CD4-positive, alpha-beta T cell treated with Interleukin-4 for 1 hour (primary cell): ENCODE data around the gene FILIP1L.

Experiments
- DNase-seq, 2 donors: peaks; one replicate each; pipeline ENCODE4 v3.0.0-alpha.2; 2020 to 2022

The FILIP1L gene

DNA sequence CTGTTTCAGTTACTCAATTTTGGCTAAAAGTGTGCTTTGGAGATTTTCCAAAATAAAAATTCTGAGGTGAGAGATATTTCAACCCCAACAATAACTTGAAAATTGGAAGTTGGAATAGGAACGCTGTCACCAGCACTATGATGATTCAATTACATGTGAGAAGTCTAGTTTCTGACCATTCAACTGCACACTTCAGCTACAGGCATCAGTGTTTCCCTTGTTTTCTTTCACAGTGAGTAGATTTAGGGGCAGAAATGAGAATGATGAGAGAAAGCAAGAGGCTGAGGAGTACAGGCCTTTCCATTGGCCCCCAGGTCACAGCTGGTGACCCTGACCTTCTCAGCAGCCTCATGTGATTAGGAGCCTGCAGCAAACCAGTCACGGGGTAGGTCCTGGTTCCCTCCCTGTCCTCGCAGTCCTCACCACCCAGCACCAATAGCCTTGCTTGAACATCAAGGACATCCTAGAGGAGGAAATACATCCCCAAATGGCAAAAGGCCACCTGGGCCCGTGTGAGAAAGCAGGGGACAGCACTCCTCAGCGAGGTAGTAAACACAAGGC, 10.0 kb upstream of the FILIP1L start:
- DNase-seq: no peak

GRCh38 chr3:100123112-100123511, 8.8 kb upstream of the FILIP1L start:
- DNase-seq: no peak

DNA sequence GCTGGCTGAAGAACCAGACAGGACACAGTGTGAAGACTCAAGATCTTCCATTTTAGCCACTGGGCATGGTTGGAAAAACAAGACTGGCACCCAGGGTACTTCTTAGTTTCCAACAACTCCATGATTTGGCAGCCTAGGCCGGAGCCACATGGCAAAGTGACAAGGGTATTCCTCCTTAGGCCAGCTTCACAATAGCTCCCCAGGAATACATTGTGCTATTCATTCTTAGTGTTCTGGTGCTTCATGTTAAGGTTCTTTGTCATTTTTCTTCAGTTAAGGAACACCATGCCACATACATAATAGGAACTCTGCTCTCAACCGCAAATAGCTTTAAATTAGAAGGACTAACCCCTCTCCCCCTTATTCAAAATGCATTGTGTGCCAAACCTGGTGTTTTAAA, 8.0 kb upstream of the FILIP1L start:
- no peak for DNase-seq

GRCh38 chr3:100120693-100121092, 6.4 kb upstream of the FILIP1L start:
- no peak for DNase-seq

DNA sequence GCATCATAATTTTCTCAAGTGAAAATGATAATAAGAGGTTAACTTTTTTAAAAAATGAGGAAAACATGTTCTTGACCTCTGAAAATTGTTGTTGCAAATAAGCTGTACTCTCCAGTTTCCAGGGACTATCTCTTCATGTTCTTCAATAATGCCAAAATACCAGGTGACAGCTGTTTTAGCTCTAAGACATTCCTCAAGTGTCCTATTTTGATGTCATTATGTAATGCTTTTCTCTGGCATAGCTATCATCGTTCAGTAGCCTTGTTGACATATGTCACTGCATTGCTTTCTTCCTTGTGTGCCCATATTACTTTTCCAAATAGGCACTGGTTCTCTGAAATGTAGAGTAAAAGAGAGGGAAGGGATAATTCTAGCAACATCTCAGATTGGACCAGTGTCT, 5.7 kb upstream of the FILIP1L start:
- no peak for DNase-seq

DNA sequence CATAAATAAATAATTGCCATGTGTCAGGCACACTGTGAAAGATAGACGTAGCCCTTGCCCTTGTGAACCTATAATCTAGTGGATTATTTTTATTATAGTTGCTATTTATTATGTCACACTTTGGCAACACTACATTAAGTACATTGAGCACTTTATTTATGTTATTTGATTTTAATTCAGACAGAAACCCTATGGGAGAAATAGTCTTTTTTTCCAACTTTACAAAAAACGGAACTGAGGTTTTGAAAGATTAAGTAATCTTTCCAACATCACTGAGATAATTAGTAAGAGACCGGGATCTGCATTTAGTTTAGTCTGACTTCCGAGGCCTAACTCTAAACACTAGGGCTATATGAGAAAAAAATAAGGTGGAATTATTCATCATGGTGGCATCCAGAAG, 2.8 kb upstream of the FILIP1L start:
- DNase-seq: no peak

DNA sequence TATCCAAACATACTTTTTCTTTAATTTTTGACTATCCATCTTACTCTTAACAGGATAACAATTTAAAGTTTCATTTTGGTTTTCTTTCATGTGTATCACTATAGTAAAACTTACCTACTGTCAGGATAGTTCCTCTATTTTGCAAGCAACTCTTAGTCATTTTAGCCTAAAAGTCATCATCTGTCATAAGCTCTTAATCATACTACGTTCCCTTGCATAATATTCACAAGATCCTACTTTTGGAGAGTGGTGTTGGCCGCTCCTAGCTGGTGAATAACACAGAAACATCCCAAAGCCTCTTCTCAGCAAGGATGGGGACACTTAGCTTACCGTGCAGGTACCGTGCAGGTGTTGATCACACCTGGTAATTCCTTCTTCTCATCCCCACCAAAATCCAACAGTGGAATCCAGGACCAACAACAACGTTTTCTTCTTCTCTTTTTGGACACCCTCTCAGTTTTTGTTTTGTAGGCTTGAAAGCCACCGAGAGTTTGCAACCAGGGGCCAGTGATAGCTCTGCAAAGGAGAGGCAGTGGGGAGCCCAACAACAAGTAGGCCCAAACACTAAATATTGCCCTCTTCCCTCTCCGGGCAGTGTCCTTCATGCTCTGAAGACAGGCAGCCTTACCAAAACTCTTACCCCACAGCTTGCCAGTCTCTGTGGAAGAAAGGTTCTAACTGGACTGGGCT, 433 bp downstream of the FILIP1L start:
- no peak for DNase-seq

DNA sequence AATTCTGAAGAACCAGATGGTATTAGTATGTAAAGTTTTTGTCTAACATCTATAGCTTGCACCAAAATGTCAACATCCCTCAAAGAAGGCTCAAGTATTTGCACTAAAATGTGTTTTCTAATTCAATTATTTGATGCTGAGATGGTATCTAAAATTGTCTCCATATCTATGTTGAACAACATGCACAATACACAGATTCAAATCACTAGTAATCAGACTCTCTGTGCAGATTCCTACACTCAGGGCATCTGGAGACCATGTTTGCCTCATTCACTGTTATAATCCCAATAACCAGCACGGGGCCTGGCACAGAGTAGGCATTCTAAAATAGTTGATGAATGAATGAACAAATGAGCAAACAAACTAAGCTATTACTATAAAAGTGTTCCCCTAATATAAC, 2.6 kb downstream of the FILIP1L start:
- no peak for DNase-seq

DNA sequence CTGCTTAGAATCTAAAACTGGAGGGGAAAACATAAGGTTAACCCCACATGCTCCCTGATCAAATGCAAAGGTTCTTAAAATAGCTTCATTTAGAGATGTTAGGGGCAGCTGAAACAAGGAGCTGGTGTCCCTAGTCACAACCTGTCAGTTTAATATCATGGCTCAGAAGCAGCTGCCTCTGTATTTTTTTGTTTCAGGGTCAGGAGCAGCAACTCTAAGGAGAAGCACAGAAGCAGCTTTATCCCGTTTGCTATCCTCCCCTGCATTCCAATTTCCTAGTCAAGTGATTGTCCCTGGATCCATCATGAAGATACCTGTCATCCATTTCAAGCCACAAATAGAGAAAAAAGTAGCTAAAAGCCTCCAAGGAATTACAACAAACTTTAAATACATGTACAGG, 4.1 kb downstream of the FILIP1L start:
- no peak for DNase-seq

- no peak for DNase-seq
Observed at GRCh38 chr3:100108464-100109079, 5.7 kb downstream of the FILIP1L start.

GRCh38 chr3:100107221-100107814, 7.0 kb downstream of the FILIP1L start:
- DNase-seq: no peak

DNA sequence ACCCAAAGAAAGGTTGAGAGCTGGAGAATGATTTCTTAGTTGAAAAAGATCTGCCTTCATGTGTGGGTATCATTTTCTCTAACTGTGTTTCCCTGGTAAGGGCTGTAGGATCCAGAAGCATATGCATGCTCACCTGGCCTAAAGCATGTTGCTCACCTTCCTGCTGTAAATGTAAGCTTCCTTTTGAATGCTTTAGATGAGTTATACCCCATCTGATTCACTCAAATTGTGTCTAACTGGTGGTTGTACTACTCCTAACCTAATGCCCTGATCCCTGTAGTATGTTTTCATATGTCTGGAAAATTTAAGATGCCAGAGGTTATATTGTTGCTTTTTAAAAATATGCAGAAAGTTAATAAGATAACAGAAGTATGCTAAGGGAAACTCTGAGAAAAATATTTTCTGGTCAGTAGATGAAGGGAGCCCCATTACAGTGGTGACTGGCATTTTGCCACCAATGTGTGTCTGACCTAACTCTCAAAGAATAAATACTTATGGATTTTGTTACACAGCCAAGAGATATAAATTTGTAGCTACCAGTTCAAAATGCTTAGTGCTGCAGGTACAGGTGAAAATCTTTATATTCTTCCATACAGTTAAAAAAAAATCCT, 7.7 kb downstream of the FILIP1L start:
- no peak for DNase-seq

DNA sequence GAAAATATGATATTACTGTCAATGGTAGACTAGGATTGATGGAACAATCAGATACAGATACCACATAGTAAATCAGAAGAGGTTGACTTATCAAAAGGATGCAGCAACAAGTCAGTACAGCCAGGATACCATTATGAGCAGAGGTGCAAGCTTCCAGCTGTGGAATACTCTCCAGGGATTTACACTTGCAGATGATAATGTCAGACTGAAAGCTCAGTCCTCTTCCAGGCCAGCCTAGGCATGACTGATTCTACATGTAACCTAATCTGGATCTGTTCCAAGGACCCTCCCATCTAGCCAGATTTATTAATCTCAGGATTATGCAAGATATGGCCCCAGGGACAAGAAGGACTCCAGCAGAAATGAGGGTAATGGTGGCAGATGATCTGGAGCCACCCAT, 8.2 kb downstream of the FILIP1L start:
- no peak for DNase-seq

DNA sequence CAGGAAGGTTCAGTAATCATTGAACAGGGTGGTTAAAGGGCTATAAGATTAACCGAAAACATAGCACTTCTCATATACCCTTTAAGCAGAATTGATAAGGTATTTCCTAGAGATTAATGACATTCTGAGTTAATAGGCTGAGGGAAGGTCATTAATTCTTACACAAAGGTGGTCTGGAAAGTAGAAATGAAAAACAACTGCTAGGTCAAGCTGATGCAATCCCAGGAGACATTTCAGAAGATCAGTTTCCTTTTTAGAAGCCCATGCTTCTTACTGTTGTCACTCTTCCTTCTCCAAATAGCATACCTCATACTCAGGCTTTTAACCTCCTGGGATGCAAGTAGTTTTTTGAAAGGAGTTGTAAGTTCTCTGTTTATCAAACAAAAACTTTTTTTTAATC, 8.8 kb downstream of the FILIP1L start:
- no peak for DNase-seq

DNA sequence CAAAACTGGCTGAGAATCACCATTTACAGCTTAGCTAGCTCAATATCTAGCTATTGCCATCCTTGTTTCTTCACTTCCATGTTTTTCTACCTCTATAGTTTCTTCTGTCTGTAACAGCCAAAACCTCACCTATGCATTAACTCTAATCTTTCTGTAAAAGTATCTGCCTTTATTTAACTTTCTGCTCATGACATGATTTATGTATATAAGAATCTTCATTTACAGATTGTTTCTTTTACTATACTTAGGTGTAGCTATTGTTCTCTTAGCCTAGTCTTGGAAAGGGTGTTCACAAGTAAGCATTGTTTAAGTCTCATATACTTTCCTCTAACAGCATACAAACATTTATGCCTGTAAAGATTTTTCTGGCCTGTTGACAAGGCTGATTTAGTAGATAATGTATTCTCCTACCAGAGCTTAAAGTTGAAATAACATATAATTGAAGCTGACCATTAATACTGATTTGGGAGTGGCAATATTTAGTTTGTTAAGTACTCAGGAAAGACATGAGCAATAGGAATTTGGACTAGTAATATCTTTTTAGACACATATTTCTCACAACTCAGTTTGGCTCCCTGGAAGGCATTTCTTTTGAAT, 9.4 kb downstream of the FILIP1L start:
- DNase-seq: no peak

DNA sequence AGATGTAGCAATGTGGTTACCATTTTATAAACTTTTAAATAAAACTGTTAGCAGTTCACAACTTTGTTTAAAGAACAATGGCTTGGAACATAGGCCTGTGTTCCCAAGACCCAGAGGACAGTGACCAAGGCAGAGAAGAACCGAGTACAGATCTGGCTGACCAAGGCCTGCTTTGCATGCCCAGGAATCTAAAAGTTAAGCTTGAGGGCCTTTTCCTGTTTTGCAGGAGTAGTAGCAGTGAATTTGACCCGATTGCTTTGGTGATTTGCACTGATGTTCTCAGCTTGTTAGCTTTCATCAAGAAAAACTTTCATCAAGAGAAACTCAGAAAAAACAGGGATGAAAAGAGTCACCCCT, 9.9 kb downstream of the FILIP1L start:
- no peak for DNase-seq

DNA sequence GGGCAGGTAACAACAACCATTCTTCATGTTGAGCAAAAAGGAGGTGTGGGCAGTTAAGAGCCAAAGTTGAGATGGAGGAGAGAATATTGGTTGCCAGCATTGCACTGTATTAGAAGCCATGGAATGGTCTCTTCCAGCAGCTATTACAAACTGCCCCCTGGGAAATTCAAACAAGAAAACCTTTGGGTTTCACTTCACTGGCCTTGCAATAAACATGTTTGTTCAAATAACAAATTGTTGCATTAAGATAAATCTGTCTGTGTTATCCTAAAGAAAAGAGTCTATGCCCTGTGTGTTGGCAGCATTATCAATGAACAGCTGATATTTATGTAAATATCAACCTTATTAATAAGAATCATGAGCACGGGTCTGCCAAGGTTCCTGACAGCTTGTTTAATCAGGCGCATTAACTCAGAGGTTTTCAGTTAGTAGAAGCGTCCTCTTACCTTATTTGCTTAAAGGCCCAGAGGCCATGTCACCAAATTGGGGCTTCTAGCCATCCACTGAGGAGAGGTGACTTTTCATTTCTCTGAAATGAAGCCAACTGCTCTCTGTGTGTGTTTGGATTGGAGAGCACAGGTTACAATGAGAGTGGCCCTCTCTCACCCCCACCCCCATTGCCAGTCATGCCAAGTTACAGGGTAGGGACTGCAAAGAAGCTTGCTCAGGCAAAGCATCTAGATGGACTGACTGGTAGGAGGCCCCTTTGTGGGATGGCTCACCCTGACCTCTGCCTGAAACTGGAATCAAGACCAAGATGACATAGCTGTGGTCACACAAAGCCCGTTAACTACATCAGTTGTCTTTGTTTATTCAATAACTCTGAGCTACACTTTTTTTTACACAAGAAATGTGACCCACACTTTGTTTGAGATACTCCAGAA, 10.5 kb downstream of the FILIP1L start:
- DNase-seq: no peak

GRCh38 chr3:100102757-100103156, 11.5 kb downstream of the FILIP1L start:
- no peak for DNase-seq

GRCh38 chr3:100100425-100100824, 13.9 kb downstream of the FILIP1L start:
- DNase-seq: no peak

- DNase-seq: no peak
Observed at GRCh38 chr3:100099621-100100020, 14.7 kb downstream of the FILIP1L start.

DNA sequence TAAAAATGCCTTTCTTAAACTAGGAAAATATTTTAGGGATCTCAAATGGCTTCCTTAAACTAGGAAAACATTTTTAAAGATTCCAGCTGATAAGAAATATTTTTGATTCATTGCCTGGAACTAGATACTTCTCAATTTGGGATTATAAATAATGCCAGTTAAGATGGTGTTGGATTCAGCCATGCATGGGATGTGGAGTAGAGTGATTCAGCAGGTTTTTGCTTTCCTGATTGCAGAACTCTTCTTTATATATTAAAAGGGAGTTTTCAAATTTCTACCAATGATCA, 15.6 kb downstream of the FILIP1L start:
- no peak for DNase-seq

DNA sequence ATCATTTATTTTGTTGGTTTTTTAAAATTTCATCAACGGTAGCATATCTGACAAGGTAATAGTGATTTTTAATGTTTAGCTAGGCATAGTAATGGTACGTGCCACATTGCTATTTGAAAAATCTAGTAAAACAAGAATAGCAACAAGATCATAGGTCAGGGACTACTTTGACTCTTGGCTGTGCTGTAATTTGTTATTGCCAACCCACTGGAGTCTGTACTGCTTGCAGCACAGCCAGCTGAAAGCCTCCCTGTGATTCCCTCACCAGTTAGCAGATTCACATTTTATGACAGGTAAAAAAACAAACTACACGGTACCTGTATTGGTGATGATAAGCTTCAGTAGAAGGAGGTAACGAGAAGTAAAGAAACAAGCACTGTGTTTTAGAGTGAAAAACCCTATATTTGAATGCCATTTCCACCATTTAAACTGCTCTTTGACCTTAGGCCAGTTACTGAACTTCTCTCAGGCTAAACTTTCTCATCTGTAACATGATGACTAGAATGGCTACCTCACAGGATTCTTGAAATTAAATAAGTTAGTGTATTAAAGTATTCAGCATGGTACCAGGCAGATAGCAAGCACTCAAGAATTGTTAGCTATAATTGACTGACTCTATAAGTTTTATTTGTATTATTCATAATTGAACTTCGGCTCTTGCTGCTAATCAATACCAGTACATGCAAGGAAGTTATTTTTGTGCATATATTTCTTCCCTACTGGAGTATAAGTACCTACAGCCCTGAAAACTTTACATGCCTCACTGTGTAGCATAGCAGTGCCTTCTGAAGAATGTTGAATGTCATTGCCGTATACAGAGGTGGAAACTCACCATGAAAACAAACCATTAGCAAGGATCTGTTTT, 16.1 kb downstream of the FILIP1L start:
- no peak for DNase-seq
